GM21528 (cell line): ENCODE results near the gene MEF2B.
"Not testable (repeated sequence)": the region's sequence is repeated elsewhere in the genome, so short reads cannot be mapped to it uniquely, and the experiment has no call there.

Source experiments
- ATAC-seq: cut with Tn5 transposase; IDR thresholded peaks from one replicate; pipeline ENCODE4 v1.9.1; 2021; ENCODE audit warnings: mild to moderate bottlenecking, moderate library complexity; ENCODE audit not compliant: unreplicated experiment, low FRiP score

MEF2B gene

GRCh38 chr19:19193926-19194325, 23.9 kb upstream of the MEF2B start:
- ATAC-seq, result no peak

- ATAC-seq, result no peak
These were observed 22.9 kb upstream of the MEF2B start for GRCh38 chr19:19192910-19193423.

DNA sequence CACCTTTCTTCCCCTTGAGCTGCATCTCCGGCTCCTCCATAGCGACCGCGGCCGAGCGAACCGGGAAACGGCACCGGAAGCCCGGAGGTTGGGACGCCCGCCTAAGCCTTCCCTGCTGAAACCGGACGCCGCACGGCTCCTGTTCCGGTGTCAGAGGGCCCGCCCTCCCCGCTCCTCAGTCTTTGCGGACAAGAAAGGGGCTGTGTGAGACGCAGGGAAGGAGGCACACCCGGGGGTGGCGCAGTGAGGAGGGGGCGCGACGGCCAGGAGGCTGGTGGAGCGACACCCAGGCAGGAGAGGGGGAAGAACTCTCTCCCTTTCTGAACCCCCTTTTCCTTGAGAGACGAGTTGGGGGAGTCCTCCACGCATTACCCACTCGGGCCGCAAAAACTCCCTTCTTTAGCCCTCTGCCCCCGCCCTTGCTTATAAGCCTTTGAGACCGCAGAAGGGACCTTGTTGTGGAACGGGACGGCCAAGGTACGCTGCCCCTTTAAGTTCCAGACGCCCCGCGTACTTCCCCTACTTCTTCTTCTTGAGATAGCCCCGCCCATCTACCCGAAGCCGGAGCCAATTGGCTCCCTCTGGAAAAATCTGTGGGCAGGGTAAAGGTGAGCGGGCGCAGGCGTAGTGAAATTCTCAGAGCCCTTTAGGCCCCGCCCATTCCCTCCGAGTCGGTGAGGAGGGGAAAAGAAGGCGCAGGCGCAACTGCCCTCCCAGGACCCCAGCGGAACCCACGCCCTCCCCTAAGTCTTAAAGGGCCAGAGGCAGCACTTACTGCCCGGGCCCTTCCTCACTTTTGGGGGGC, 22.2 kb upstream of the MEF2B start, which contains the start of the genes BORCS8 and RFXANK:
Gene BORCS8, minus strand, starts transcription at position 75 of the 805 bp plus-strand sequence. Its CDS starts 35 bp downstream, at position 40.
Gene RFXANK, plus strand, starts transcription at position 181 of the 805 bp plus-strand sequence. CDS start 1,689 bp downstream, outside the sequence.
- ATAC-seq, result peak; percentile 80

DNA sequence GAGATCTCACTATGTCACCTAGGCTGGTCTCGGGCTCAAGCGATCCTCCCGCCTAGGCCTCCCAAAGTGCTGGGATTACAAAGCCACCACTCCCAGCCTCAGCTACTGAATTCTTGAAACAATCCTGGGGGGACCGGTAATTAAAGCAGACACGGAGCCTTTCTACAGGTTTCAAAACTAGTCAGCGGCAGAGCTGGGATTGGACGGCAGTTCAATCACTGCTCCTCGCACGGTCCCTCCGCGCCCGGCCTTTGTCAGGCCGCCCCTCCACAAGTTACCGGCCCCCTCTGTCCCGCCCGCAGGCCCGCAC, 21.7 kb upstream of the MEF2B start:
- ATAC-seq, result no peak

DNA sequence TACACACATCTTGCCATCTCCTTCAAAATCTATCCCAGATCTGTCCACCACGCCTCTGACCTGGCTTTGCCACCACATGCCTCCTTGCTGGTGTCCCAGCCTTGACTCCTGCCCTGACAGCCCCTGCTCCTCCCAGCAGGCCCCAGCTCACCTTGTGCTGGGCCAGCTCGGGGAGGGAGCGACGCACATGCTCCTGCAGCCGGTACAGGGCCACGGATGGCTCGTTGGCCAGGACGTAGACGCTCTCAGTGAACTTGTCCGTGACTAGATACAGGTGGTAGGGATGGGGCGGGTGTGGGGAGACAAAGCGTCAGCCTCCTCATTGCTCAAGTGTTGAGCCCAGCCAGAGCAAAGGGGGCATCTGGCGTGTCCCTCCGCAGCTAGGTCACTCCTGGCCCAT, 16.7 kb upstream of the MEF2B start:
- ATAC-seq, result no peak

GRCh38 chr19:19185853-19186740, 16.0 kb upstream of the MEF2B start:
- ATAC-seq, result no peak

DNA sequence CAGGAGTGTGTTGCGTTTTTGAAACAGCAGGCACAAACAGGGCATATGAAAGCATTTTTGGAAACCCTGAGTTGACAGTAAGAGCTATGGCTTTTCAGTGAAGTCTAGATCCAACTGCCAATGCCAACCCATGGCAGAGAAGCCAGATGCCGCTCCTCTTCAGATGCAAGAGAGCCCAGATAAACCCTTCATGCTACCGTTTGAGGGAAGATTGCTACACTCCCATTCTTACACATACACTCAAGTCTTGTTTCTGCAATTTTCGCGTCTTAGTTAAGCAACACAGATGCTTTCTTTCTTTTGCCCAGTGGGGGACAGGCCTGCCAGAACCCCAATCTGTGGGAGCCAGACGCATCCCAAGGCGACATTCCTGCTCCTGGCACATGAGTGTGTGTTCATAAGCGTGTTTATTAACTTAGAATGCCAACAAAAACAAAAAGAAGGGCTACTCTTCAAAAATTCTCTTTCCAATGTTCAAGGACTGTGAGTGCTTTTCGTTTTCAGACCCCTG, 11.5 kb upstream of the MEF2B start:
- no peak for ATAC-seq

DNA sequence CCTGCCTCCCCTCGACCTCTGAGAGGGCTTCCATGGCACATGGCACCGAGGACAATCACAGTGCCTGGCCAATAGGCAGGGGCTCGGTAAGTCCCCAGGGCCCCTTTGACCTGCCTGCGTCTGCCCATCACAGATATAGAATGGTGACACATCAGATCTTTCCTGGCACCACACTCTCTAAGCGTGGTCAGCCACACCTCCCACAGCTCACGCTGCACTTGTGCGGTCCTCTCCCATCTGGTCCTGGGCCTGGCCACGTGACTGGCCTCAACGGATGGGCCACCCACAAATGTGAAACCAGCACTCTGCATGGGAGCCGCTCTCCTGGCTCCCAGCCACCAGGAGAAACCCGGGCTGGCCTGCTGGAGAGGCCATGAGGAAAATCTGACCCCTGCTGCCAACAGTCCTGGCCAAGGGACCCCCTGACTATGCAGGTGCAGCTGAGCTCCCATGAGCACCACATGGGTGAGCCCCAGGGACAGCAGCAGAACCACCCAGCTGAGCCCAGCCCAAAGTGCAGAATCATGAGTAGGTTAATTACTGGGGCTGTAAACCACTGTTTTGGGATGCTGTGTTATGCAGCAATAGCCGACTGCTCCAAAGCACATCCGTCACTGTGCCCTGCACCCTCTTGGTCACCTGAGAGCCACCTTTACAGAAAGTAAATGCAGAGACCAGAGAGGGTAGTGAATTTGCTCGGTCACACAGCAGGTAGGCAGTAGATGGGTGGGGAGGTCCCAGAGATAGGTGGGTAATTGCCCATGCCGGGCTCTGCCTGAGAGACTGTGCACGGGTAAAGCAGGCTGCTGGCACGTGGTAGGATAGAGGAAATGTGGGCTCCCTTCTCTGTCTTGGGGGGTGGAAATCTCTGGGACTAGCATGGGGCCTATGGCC, 9.7 kb upstream of the MEF2B start:
- no peak for ATAC-seq

- ATAC-seq, result no peak
These were observed 6.9 kb upstream of the MEF2B start for GRCh38 chr19:19176950-19177349.

GRCh38 chr19:19173243-19173642, 3.2 kb upstream of the MEF2B start:
- ATAC-seq, result not testable (repeated sequence)

GRCh38 chr19:19171821-19172532, 1.9 kb upstream of the MEF2B start:
- ATAC-seq, result no peak

GRCh38 chr19:19170873-19171672, 1.0 kb upstream of the MEF2B start:
- no peak for ATAC-seq

GRCh38 chr19:19169236-19170052, 619 bp downstream of the MEF2B start:
- ATAC-seq, result peak; percentile 10

DNA sequence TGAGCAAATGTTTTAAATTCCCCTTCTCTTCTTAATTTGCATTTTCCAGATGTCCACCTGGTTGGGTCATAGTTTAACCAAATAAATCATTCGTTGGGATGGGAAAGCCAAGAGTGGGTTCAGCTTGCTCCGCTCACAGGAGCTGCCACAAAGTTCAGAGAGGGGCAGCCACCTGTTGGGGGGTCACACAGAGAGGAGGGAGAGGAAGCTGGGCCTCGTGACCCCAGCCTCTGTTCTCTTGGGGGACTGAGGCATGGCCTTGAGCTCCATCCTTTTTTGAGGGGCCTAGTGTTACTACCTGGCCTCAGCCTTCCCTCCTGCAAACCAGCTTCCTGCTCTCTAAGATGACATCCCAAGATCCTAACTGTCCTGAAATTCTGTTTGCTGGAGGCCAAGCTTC, 2.5 kb downstream of the MEF2B start:
- no peak for ATAC-seq

- no peak for ATAC-seq
These were observed 4.7 kb downstream of the MEF2B start for GRCh38 chr19:19165396-19165795.

DNA sequence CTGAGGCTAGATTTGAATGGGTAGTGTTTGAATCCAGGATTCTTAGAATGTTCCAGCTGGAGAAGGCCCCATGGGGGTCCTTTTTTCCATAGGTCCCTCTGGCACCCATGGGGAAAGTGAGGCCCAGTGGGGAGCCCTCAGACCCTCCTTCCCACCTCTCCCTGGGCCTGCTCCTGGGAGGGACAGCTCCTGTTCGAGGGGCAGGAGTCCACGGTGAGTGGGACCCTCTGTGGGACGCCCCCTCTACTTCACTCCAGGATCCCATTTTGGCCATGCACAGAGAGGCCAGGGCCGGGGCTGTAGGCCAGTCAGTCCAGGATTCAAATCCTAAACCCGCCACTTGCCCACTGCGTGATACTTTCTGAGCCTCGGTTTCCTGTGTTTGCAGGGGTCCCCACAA, 7.6 kb downstream of the MEF2B start:
- ATAC-seq, result no peak

DNA sequence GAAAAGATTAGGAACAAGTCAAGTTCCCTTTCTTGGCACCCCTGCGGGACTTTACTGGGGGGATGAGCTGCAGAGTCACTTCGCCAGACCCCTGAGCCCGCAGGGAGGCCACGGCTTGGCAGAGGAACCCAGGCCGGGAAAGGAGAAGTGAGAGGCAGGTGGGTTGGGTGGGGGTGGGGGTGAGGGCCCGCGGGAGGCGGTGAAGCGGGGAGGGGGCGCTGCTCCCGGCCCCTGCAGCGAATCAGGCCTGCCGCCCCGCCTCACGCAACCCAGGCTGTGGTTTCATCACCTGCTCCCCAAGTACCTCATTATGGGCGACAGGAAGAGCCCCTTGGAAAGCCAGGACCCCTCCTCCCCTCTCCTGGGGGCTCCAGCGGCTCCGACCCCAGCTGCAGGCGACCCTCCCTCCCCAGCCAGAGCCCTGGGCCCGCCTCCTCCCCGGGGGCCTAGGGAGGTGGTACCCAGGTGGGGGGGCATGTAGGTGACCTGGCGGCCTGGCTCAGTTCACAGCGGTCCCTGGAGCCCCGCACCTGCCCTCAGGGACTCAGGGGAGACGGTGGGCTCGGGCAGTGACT, 9.5 kb downstream of the MEF2B start:
- no peak for ATAC-seq
